RWPE2 (cell line): ENCODE measurements around the gene RILPL1.
A peak's percentile ranks its signal among the peaks of the same experiment; 100 is the strongest.

Source experiments
- ATAC-seq: fragments of 200-7000 bp; cut with Tn5 transposase; 3 replicates; pipeline ENCODE4 v1.9.1; 2021; ENCODE audit warnings: low read depth
- DNase-seq: peaks from one replicate; pipeline ENCODE4 v3.0.0-alpha.2; 2020; ENCODE audit warnings: low spot score
- H3K27ac ChIP-seq: fragments of 450-650 bp; 2 replicates; pipeline ENCODE4 v1.5.1; 2017; ENCODE audit warnings: mild to moderate bottlenecking; ENCODE audit not compliant: poor library complexity, severe bottlenecking
- H3K27me3 ChIP-seq: fragments of 250-450 bp; sonication (Bioruptor Pico); 2 replicates; pipeline ENCODE4 v1.5.1; 2021; ENCODE audit warnings: mild to moderate bottlenecking, moderate library complexity; ENCODE audit not compliant: insufficient read depth, poor library complexity, severe bottlenecking
- H3K36me3 ChIP-seq: fragments of 250-450 bp; sonication (Bioruptor Pico); 2 replicates; pipeline ENCODE4 v1.5.1; 2020; ENCODE audit warnings: low read depth, mild to moderate bottlenecking, moderate library complexity
- H3K4me1 ChIP-seq: fragments of 250-450 bp; sonication (Bioruptor Pico); 2 replicates; pipeline ENCODE4 v1.5.1; 2021; ENCODE audit warnings: mild to moderate bottlenecking, moderate library complexity; ENCODE audit not compliant: insufficient read depth, poor library complexity, severe bottlenecking
- H3K4me3 ChIP-seq: fragments of 250-450 bp; sonication (Bioruptor Pico); 2 replicates; pipeline ENCODE4 v1.5.1; 2021; ENCODE audit warnings: mild to moderate bottlenecking, moderate library complexity; ENCODE audit not compliant: severe bottlenecking
- H3K9me3 ChIP-seq: fragments of 250-450 bp; sonication (Bioruptor Pico); 2 replicates; pipeline ENCODE4 v1.5.1; 2021; ENCODE audit warnings: mild to moderate bottlenecking, moderate library complexity; ENCODE audit not compliant: severe bottlenecking
- CTCF ChIP-seq: fragments of 450-650 bp; IDR thresholded peaks from one replicate; pipeline ENCODE4 v1.5.1; 2017; ENCODE audit warnings: mild to moderate bottlenecking, moderate library complexity; ENCODE audit not compliant: poor library complexity, severe bottlenecking

The RILPL1 gene

GRCh38 chr12:123444092-123445026, 89.2 kb downstream of the RILPL1 start:
- no peak for TF ChIP-seq CTCF
- Histone ChIP-seq H3K4me3 (no peak overlapping the region), H3K4me1 (peaks cover 5% of the 10 kb centered on the region), H3K27ac (no peak overlapping the region), H3K36me3 (no peaks in the 10 kb centered on the region), H3K27me3 (no peaks in the 10 kb centered on the region), H3K9me3 (no peaks in the 10 kb centered on the region)
- no peak for DNase-seq
- peak; percentile 76 for ATAC-seq

- H3K36me3 ChIP-seq: no peaks in the 10 kb centered on the region
- no peak overlapping the region for H3K27ac ChIP-seq
- ATAC-seq (no peak), DNase-seq (no peak)
- H3K4me1 ChIP-seq: peaks cover 5% of the 10 kb centered on the region
- no peak for TF ChIP-seq CTCF
- no peaks in the 10 kb centered on the region for H3K27me3 ChIP-seq
- no peaks in the 10 kb centered on the region for H3K9me3 ChIP-seq
- H3K4me3 ChIP-seq: no peak overlapping the region
These were observed 90.7 kb downstream of the RILPL1 start for GRCh38 chr12:123442774-123443173.

- Histone ChIP-seq H3K27ac (no peak overlapping the region), H3K4me3 (no peak overlapping the region)
- DNase-seq: no peak
These were observed 91.9 kb downstream of the RILPL1 start for GRCh38 chr12:123441523-123442164.

GRCh38 chr12:123436017-123436964, 97.2 kb downstream of the RILPL1 start, which contains the start of gene RILPL2:
Gene RILPL2, minus strand, starts transcription at chr12:123436684. Its CDS starts 264 bp downstream, at chr12:123436420.
- no peaks in the 10 kb centered on the region for H3K9me3 ChIP-seq
- TF ChIP-seq CTCF: no peak
- H3K36me3 ChIP-seq: no peaks in the 10 kb centered on the region
- peak within 1 kb of the TSS; percentile 70 for H3K4me3 ChIP-seq
- no peaks in the 10 kb centered on the region for H3K4me1 ChIP-seq
- peak; percentile 96 for ATAC-seq
- no peaks in the 10 kb centered on the region for H3K27me3 ChIP-seq
- DNase-seq: peak; percentile 81
- peak within 1 kb of the TSS; percentile 21 for H3K27ac ChIP-seq

More at GRCh38 chr12:123441523-123442164, 91.9 kb downstream of the RILPL1 start:
- Histone ChIP-seq H3K27me3 (no peaks in the 10 kb centered on the region), H3K9me3 (no peaks in the 10 kb centered on the region), H3K36me3 (no peaks in the 10 kb centered on the region), H3K4me1 (peaks cover 5% of the 10 kb centered on the region)
- TF ChIP-seq CTCF: no peak
- ATAC-seq: no peak
